PC-3 (cell line): ENCODE results near the gene APOD. TPM values are rescaled to one million over a fixed set of nuclear protein-coding genes. Genes with fewer than 3 reads are reported as not detected.
"Not testable (repeated sequence)": the region's sequence is repeated elsewhere in the genome, so short reads cannot be mapped to it uniquely, and the experiment has no call there.

ENCODE experiments used
- ATAC-seq: fragments of 200-7000 bp; cut with Tn5 transposase; 2 replicates; pipeline ENCODE4 v1.9.1; 2020; ENCODE audit warnings: mild to moderate bottlenecking, moderate library complexity
- BruUV-seq: library from RNA; stranded (reverse); fragments of 400-500 nt; replicated peaks from 2 replicates; lab custom pipeline; 2021; lab: Mats Ljungman, UMichigan
- CTCF ChIA-PET: fragments of 300-600 bp; sonication (Branson Sonifier 250); formaldehyde crosslinking; loops from one replicate; lab custom pipeline; 2022; ENCODE audit warnings: antibody characterized with exemption; lab: Charles Lee
- POLR2A ChIA-PET: fragments of 300-600 bp; sonication (Branson Sonifier 250); formaldehyde crosslinking; loops from one replicate; lab custom pipeline; 2022; ENCODE audit warnings: antibody characterized with exemption; ENCODE audit not compliant: unreplicated experiment; lab: Charles Lee
- DNase-seq: peaks from one replicate; pipeline ENCODE4 v3.0.0-alpha.2; 2015
- H2AFZ ChIP-seq: fragments of 300-600 bp; sonication (generic); 2 replicates; pipeline ENCODE4 v1.6.0; 2016; ENCODE audit warnings: antibody characterized with exemption, low read length
- H3F3A ChIP-seq: fragments of 300-600 bp; sonication (generic); one replicate; pipeline ENCODE4 v1.6.0; 2017; ENCODE audit warnings: antibody characterized with exemption, low read length, control low read depth, mild to moderate bottlenecking; ENCODE audit not compliant: unreplicated experiment
- H3K27ac ChIP-seq: fragments of 300-600 bp; sonication (generic); 2 replicates; pipeline ENCODE4 v1.5.1; 2016; ENCODE audit warnings: mild to moderate bottlenecking, low read length
- H3K27me3 ChIP-seq: fragments of 300-600 bp; sonication (generic); 2 replicates; pipeline ENCODE4 v1.6.1; 2016; ENCODE audit warnings: low read length, mixed read lengths
- H3K36me3 ChIP-seq: fragments of 300-600 bp; sonication (generic); 2 replicates; pipeline ENCODE4 v1.6.1; 2016; ENCODE audit warnings: low read depth, mixed run types, low read length, mixed read lengths
- H3K4me1 ChIP-seq: fragments of 300-600 bp; sonication (generic); 2 replicates; pipeline ENCODE4 v1.5.1; 2016; ENCODE audit warnings: low read length; ENCODE audit not compliant: insufficient read depth
- H3K4me2 ChIP-seq: fragments of 300-600 bp; sonication (generic); 2 replicates; pipeline ENCODE4 v1.6.0; 2016; ENCODE audit warnings: low read length
- H3K4me3 ChIP-seq: fragments of 300-600 bp; sonication (generic); 2 replicates; pipeline ENCODE4 v1.5.1; 2016; ENCODE audit warnings: mild to moderate bottlenecking, low read length, mixed read lengths
- H3K79me2 ChIP-seq: fragments of 300-600 bp; sonication (generic); 2 replicates; pipeline ENCODE4 v1.6.1; 2017; ENCODE audit warnings: low read length, mixed read lengths
- H3K9ac ChIP-seq: fragments of 300-600 bp; sonication (generic); 2 replicates; pipeline ENCODE4 v1.6.0; 2016; ENCODE audit warnings: mild to moderate bottlenecking, low read length
- H3K9me2 ChIP-seq: fragments of 300-600 bp; sonication (generic); replicated peaks from 2 replicates; pipeline ENCODE4 v1.6.1; 2016; ENCODE audit warnings: mixed run types, low read length, mixed read lengths
- H3K9me3 ChIP-seq: fragments of 300-600 bp; sonication (generic); 2 replicates; pipeline ENCODE4 v1.6.1; 2016; ENCODE audit warnings: low read length, mixed read lengths
- H4K20me1 ChIP-seq: fragments of 300-600 bp; sonication (generic); 2 replicates; pipeline ENCODE4 v1.6.1; 2016; ENCODE audit warnings: low read length, mixed read lengths
- EZH2 ChIP-seq: fragments of 300-600 bp; sonication (generic); IDR thresholded peaks from one replicate; pipeline ENCODE4 v1.6.1; 2017; ENCODE audit warnings: antibody characterized with exemption, mild to moderate bottlenecking, low read length; ENCODE audit not compliant: unreplicated experiment
- EZH2phosphoT487 ChIP-seq: fragments of 300-600 bp; sonication (generic); IDR thresholded peaks from 2 replicates; pipeline ENCODE4 v1.6.1; 2018; ENCODE audit warnings: mild to moderate bottlenecking, antibody characterized with exemption, low read length, borderline replicate concordance
- intact Hi-C: fragments of 100-400 bp; cut with micrococcal nuclease; formaldehyde crosslinking; loops from 2 replicates; pipeline ENCODE4 v1.9.0; 2023
- total RNA-seq: library from RNA; depleted of rRNA; stranded (reverse); fragments of >200 nt; gene quantifications from 2 replicates; pipeline ENCODE4 v1.2.3, GENCODE V29; 2014
- TF ChIP-seq, protein P1 (sequence below): fragments of 300-600 bp; sonication (generic); conservative IDR thresholded peaks from 2 replicates; pipeline ENCODE4 v1.5.1; 2017; ENCODE audit warnings: antibody characterized with exemption, low read depth, mild to moderate bottlenecking, low read length

The APOD gene
- total RNA-seq, 1 experiment from 2014 or later, result not detected

DNA sequence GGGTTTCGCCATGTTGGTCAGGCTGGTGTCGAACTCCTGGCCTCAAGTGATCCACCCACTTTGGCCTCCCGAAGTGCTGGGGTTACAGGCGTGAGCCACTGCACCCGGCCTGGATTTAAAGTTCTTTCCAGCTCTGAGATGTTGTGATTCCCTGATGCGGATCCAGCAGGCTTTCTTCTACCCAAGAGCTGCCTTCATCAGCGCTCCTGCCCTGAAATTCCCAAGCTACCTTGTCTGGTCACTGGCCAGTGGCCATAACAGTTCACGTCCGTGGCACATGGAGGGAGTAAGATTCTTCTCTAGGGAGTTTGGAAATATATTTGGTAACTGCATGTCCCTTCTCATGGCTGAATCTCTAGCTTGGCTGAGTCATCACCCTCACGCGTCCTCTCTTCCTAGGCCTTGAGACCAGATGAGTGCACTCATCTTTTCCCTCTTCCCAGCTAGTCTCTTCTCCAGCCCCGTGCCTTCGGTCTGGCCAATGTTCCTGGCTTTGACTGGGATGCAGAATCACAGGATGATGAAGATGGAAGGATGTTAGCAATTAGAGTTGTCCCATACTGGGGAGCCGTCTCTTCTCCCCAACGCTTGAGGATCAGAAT is 29.8 kb upstream of the APOD start:
- ChIA-PET CTCF (no interaction called here), POLR2A (no interaction called here)
- Histone ChIP-seq H3K4me2 (no peak overlapping the region), H3F3A (no peaks in the 10 kb centered on the region), H3K9me2 (no peaks in the 10 kb centered on the region), H3K4me3 (no peak overlapping the region), H3K79me2 (no peaks in the 10 kb centered on the region), H2AFZ (no peak overlapping the region), H3K9me3 (no peaks in the 10 kb centered on the region; the same call in 1 of the 2 replicates), H3K27me3 (no peaks in the 10 kb centered on the region), H3K36me3 (no peaks in the 10 kb centered on the region), H3K27ac (no peak overlapping the region), H4K20me1 (no peaks in the 10 kb centered on the region), H3K9ac (no peak overlapping the region), H3K4me1 (no peaks in the 10 kb centered on the region)
- BruUV-seq, result no TSS peak
- intact Hi-C loops, result no loop called here
- DNase-seq, result peak; percentile 12
- no peak for ATAC-seq
- TF ChIP-seq EZH2phosphoT487 (no peak), EZH2 (no peak)

DNA sequence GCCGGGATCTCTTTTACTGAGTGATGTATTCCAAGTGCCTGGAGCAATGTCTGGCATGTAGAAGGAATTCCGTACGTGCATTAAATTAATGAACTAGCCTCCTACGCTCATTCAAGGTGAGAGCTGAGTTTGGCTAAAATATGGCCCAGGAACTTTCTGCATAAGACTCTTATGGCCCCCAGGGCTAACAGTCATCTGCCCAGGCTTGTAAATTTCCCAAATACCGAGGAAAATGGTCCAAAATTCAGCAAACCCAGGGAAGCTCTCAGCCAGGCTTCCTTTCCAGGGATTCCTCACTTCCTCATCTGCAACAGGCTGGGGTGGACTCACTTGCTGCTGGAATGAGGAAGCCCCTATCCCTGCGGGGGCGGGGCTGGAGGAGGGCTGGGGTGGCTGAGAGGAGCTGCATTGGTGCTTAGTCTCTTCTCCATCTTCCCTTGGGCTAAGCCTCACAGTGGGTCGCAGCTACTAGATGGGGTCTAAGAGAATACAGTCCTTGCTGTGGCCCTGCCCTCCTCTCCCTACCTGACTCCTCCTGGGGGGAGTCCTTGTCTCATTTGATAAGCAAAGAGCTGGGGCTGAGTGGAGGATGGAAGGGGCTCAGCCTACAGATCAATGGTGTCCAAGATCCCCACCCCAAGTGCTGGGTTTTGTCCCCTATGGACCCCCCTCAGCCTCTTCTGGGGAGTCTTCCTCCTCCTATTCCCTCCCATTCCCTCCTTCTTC is 28.5 kb upstream of the APOD start:
- Histone ChIP-seq H3F3A (no peaks in the 10 kb centered on the region), H3K27me3 (no peaks in the 10 kb centered on the region), H3K79me2 (no peaks in the 10 kb centered on the region), H3K4me1 (no peaks in the 10 kb centered on the region), H3K9ac (no peak overlapping the region), H2AFZ (no peak overlapping the region), H3K4me2 (no peak overlapping the region), H3K4me3 (no peak overlapping the region), H3K27ac (no peak overlapping the region), H3K9me3 (peaks cover 6% of the 10 kb centered on the region; the same call in 1 of the 2 replicates), H3K36me3 (no peaks in the 10 kb centered on the region), H4K20me1 (no peaks in the 10 kb centered on the region), H3K9me2 (no peaks in the 10 kb centered on the region)
- DNase-seq (no peak), ATAC-seq (no peak)
- intact Hi-C loops, result no loop called here
- TF ChIP-seq EZH2phosphoT487 (no peak), EZH2 (no peak)
- TF ChIP-seq, protein P1, sequence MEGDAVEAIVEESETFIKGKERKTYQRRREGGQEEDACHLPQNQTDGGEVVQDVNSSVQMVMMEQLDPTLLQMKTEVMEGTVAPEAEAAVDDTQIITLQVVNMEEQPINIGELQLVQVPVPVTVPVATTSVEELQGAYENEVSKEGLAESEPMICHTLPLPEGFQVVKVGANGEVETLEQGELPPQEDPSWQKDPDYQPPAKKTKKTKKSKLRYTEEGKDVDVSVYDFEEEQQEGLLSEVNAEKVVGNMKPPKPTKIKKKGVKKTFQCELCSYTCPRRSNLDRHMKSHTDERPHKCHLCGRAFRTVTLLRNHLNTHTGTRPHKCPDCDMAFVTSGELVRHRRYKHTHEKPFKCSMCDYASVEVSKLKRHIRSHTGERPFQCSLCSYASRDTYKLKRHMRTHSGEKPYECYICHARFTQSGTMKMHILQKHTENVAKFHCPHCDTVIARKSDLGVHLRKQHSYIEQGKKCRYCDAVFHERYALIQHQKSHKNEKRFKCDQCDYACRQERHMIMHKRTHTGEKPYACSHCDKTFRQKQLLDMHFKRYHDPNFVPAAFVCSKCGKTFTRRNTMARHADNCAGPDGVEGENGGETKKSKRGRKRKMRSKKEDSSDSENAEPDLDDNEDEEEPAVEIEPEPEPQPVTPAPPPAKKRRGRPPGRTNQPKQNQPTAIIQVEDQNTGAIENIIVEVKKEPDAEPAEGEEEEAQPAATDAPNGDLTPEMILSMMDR, result no peak
- ChIA-PET CTCF (no interaction called here), POLR2A (no interaction called here)
- BruUV-seq, result no TSS peak

DNA sequence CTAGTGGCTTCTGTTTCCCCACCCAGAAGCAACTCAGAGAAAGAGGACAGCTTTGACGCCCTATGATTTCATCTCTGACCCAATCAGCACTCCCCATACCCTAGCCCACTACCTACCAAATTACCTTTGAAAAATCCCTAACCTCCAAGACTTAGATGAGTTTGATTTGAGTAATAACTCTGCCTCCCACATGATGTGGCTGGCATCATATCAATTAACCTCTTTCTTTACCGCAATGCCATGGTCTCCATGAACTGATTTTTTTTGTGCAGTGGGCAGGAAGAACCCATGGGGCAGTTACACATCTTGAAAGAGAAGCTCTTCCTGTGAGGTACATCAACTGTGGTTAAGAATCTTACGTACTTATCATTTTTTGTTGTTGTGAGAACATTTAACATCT is 25.5 kb upstream of the APOD start:
- no peak overlapping the region for H3K9ac ChIP-seq

DNA sequence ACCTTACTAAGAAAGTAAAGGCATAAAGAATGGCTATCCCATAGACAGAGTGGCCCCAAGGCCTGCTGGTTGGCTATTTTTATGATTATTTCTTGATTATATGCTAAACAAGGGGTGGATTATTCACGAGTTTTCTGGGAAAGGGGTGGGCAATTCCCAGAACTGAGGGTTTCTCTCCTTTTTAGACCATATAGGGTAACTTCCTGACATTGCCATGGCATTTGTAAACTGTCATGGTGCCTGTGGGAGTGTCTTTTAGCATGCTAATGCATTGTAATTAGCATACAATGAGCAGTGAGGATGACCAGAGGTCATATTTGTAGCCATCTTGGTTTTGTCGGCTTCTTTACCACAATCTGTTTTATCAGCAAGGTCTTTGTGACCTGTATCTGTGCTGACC is 18.0 kb upstream of the APOD start:
- POLR2A ChIA-PET, result not testable (repeated sequence)

More for the DNA sequence above, 25.5 kb upstream of the APOD start:
- H3K9me2 ChIP-seq, result no peaks in the 10 kb centered on the region
- intact Hi-C loops, result no loop called here
- H4K20me1 ChIP-seq, result no peaks in the 10 kb centered on the region
- H3K9me3 ChIP-seq, result peaks cover 23% of the 10 kb centered on the region; the same call in 1 of the 2 replicates
- ChIA-PET POLR2A (no interaction called here), CTCF (no interaction called here)
- H3K36me3 ChIP-seq, result peaks cover 2% of the 10 kb centered on the region; the same call in 1 of the 2 replicates
- H3K4me2 ChIP-seq, result no peak overlapping the region
- no peaks in the 10 kb centered on the region for H3K79me2 ChIP-seq
- no peaks in the 10 kb centered on the region for H3K27me3 ChIP-seq
- TF ChIP-seq EZH2phosphoT487, result no peak
- no peak for TF ChIP-seq EZH2
- TF ChIP-seq, protein P1, result no peak
- BruUV-seq, result no TSS peak
- no peak overlapping the region for H3K4me3 ChIP-seq
- no peak for ATAC-seq
- no peak overlapping the region for H3K27ac ChIP-seq
- no peaks in the 10 kb centered on the region for H3K4me1 ChIP-seq
- no peak for DNase-seq
- no peak overlapping the region for H2AFZ ChIP-seq
- H3F3A ChIP-seq, result no peaks in the 10 kb centered on the region

More for the DNA sequence above, 18.0 kb upstream of the APOD start:
- intact Hi-C loops, H3K9me2 ChIP-seq, H4K20me1 ChIP-seq, DNase-seq, H3K4me3 ChIP-seq, H3K4me1 ChIP-seq, H3K27ac ChIP-seq, BruUV-seq, ATAC-seq, CTCF ChIA-PET, H3F3A ChIP-seq, H3K27me3 ChIP-seq, H3K9ac ChIP-seq, H2AFZ ChIP-seq, H3K4me2 ChIP-seq, H3K79me2 ChIP-seq, H3K36me3 ChIP-seq: not testable (repeated sequence)
- 0 out of 2 replicates have a peak, but pooled peaks cover 12% of the 10 kb centered on the region for H3K9me3 ChIP-seq
